GM12891 (cell line): Measurements from ENCODE around the gene WT1.

Experiments used
- PAX5 ChIP-seq: IDR thresholded peaks from 2 replicates; pipeline ENCODE4 v1.6.1; 2011; ENCODE audit warnings: low read length, moderate library complexity, mild to moderate bottlenecking; ENCODE audit not compliant: insufficient read depth, severe bottlenecking
- POLR2A ChIP-seq: IDR thresholded peaks from 2 replicates; pipeline ENCODE4 v1.6.1; 2011; ENCODE audit warnings: low read depth, low read length, control low read depth
- POLR2AphosphoS5 ChIP-seq: IDR thresholded peaks from 2 replicates; pipeline ENCODE4 v1.6.1; 2011; ENCODE audit warnings: low read depth, low read length, control low read depth
- POU2F2 ChIP-seq: IDR thresholded peaks from 2 replicates; pipeline ENCODE4 v1.6.1; 2011; ENCODE audit warnings: low read depth, mild to moderate bottlenecking, control low read depth, low read length, moderate library complexity
- TAF1 ChIP-seq: IDR thresholded peaks from 2 replicates; pipeline ENCODE4 v1.6.1; 2011; ENCODE audit warnings: low read depth, low read length, control low read depth

GRCh38 chr11:32341620-32342613 lies 93.4 kb downstream of the WT1 start:
- TF ChIP-seq POLR2A (no peak), POU2F2 (no peak), TAF1 (no peak), PAX5 (no peak), POLR2AphosphoS5 (no peak)
